Activated T-helper 1 cell treated with anti-CD3 and anti-CD28 coated beads, Interleukin-12 subunit alpha, Interleukin-12 subunit beta, Interleukin-2, Interleukin-4 antibody, amounts not matched to agents 30 ng/mL and 10 ng/mL and 1 ng/mL, durations not matched to agents 14 hours and 24 hours and 36 hours (primary cell): ENCODE data around the gene FBXL13. TPM values are rescaled to one million over a fixed set of nuclear protein-coding genes. Genes with fewer than 3 reads are reported as not detected.

Source experiments
- DNase-seq: peaks from one replicate; pipeline ENCODE4 v3.0.0; 2021; ENCODE audit warnings: low spot score
- H3K27ac Mint-ChIP-seq: one replicate; pipeline ENCODE4 v1.8.0; 2021; ENCODE audit warnings: mild to moderate bottlenecking, mixed read lengths
- H3K27me3 Mint-ChIP-seq: one replicate; pipeline ENCODE4 v1.8.0; 2022; ENCODE audit warnings: mild to moderate bottlenecking, moderate library complexity, mixed read lengths; ENCODE audit not compliant: insufficient read depth
- H3K36me3 Mint-ChIP-seq: one replicate; pipeline ENCODE4 v1.8.0; 2021; ENCODE audit warnings: low read depth, mixed read lengths
- H3K4me1 Mint-ChIP-seq: one replicate; pipeline ENCODE4 v1.8.0; 2021; ENCODE audit warnings: low read depth, mixed read lengths
- H3K4me3 Mint-ChIP-seq: one replicate; pipeline ENCODE4 v1.8.0; 2021; ENCODE audit warnings: mild to moderate bottlenecking, moderate library complexity, mixed read lengths
- H3K9me3 Mint-ChIP-seq: one replicate; pipeline ENCODE4 v1.8.0; 2021; ENCODE audit warnings: mixed read lengths
- intact Hi-C: fragments of 100-400 bp; cut with micrococcal nuclease; formaldehyde crosslinking; loops from one replicate; pipeline ENCODE4 v1.15.1; 2024
- total RNA-seq: library from RNA; stranded (reverse); gene quantifications from 2 replicates; pipeline ENCODE4 v1.2.3, GENCODE V29; 2022

FBXL13 gene
- total RNA-seq, 1 donor from 2014 or later = 0.34 TPM

GRCh38 chr7:102934239-102934638 lies 140.4 kb downstream of the FBXL13 start:
- intact Hi-C loops = no loop called here
- H3K4me1 Mint-ChIP-seq = no peaks in the 10 kb centered on the region
- no peaks in the 10 kb centered on the region for H3K36me3 Mint-ChIP-seq
- H3K27ac Mint-ChIP-seq = no peak overlapping the region
- no peak for DNase-seq
- H3K27me3 Mint-ChIP-seq = peaks cover 7% of the 10 kb centered on the region
- no peak overlapping the region for H3K4me3 Mint-ChIP-seq
- H3K9me3 Mint-ChIP-seq = no peaks in the 10 kb centered on the region

GRCh38 chr7:102933763-102934162 lies 140.8 kb downstream of the FBXL13 start:
- Mint-ChIP-seq H3K27ac (no peak overlapping the region), H3K4me3 (no peak overlapping the region), H3K4me1 (no peaks in the 10 kb centered on the region), H3K9me3 (no peaks in the 10 kb centered on the region), H3K36me3 (no peaks in the 10 kb centered on the region), H3K27me3 (peaks cover 7% of the 10 kb centered on the region)
- intact Hi-C loops = no loop called here
- DNase-seq = no peak

- Mint-ChIP-seq H3K27ac (no peak overlapping the region), H3K36me3 (no peaks in the 10 kb centered on the region), H3K4me3 (no peak overlapping the region), H3K27me3 (peaks cover 7% of the 10 kb centered on the region), H3K9me3 (no peaks in the 10 kb centered on the region), H3K4me1 (no peaks in the 10 kb centered on the region)
- intact Hi-C loops = no loop called here
- DNase-seq = no peak
These were observed 142.8 kb downstream of the FBXL13 start for GRCh38 chr7:102931757-102932156.

DNA sequence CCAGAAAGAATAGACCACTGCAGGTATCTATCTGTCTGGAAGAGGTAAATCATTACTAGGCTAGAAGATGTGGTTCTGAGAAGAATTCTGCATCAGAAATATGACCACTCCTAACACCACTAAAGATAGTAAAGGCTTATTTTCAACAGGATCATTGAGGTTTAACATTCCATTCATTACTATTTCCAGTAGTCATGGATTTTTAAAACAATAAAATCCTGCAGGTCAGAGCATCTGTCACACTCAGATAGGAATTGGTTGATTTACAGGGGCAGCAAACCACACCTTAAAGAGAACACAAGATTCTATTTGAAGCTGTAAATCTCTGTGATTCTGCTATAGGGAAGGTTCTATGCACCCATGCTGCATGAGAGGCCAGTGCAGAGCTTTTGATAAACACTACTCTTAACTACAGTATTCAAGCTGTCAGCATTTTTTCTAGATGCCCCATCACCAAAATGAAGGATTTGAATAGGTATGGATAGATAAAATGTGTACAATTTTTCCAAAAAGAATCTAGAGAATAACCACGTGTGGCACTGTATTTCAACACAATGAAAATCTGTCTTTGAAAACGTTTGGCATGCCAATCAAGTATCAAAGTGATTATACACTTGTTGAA lies 147.2 kb downstream of the FBXL13 start:
- Mint-ChIP-seq H3K4me1 (no peaks in the 10 kb centered on the region), H3K36me3 (no peaks in the 10 kb centered on the region), H3K9me3 (no peaks in the 10 kb centered on the region), H3K27me3 (peaks cover 3% of the 10 kb centered on the region), H3K27ac (no peak overlapping the region), H3K4me3 (no peak overlapping the region)
- DNase-seq = no peak
- intact Hi-C loops = no loop called here

GRCh38 chr7:102926783-102927140 lies 147.8 kb downstream of the FBXL13 start:
- Mint-ChIP-seq H3K27ac (no peak overlapping the region), H3K36me3 (no peaks in the 10 kb centered on the region), H3K27me3 (peaks cover 2% of the 10 kb centered on the region), H3K4me3 (no peak overlapping the region), H3K4me1 (no peaks in the 10 kb centered on the region), H3K9me3 (no peaks in the 10 kb centered on the region)
- DNase-seq = no peak
- intact Hi-C loops = no loop called here

- H3K27ac Mint-ChIP-seq = no peak overlapping the region
- intact Hi-C loops = no loop called here
- H3K4me3 Mint-ChIP-seq = no peak overlapping the region
- H3K36me3 Mint-ChIP-seq = no peaks in the 10 kb centered on the region
- peaks cover 2% of the 10 kb centered on the region for H3K27me3 Mint-ChIP-seq
- no peaks in the 10 kb centered on the region for H3K9me3 Mint-ChIP-seq
- no peaks in the 10 kb centered on the region for H3K4me1 Mint-ChIP-seq
- no peak for DNase-seq
These were observed 148.4 kb downstream of the FBXL13 start for GRCh38 chr7:102925976-102926782.

- no peaks in the 10 kb centered on the region for H3K9me3 Mint-ChIP-seq
- intact Hi-C loops = no loop called here
- DNase-seq = no peak
- H3K36me3 Mint-ChIP-seq = no peaks in the 10 kb centered on the region
- no peak overlapping the region for H3K27ac Mint-ChIP-seq
- no peaks in the 10 kb centered on the region for H3K4me1 Mint-ChIP-seq
- H3K27me3 Mint-ChIP-seq = no peaks in the 10 kb centered on the region
- H3K4me3 Mint-ChIP-seq = no peak overlapping the region
These were observed 155.8 kb downstream of the FBXL13 start for GRCh38 chr7:102918845-102919244.

GRCh38 chr7:102917436-102918353 lies 156.9 kb downstream of the FBXL13 start:
- Mint-ChIP-seq H3K4me3 (no peak overlapping the region), H3K9me3 (no peaks in the 10 kb centered on the region), H3K27me3 (no peaks in the 10 kb centered on the region), H3K4me1 (no peaks in the 10 kb centered on the region), H3K36me3 (no peaks in the 10 kb centered on the region), H3K27ac (no peak overlapping the region)
- intact Hi-C loops = no loop called here
- no peak for DNase-seq

DNA sequence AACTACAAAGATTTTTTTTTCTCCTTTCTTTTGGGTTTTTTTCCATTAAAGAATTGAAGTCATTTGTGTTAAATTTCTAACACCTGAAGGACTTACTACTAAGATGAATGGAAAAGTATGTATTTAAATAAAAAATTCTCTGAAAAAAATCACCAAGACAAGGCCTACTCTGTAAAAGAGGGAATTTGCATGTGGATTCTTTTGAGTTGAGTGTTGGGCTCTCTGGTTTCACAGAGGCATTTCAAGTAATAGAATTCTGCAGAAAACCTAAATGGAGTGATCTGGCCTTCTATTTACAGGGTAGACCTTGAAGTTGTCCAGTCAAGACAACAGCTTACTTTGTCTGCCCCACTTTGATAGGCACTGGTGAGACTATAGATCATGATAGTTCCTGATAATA lies 157.7 kb downstream of the FBXL13 start:
- H3K9me3 Mint-ChIP-seq = no peaks in the 10 kb centered on the region
- H3K27ac Mint-ChIP-seq = no peak overlapping the region
- H3K36me3 Mint-ChIP-seq = no peaks in the 10 kb centered on the region
- DNase-seq = no peak
- H3K27me3 Mint-ChIP-seq = no peaks in the 10 kb centered on the region
- no peak overlapping the region for H3K4me3 Mint-ChIP-seq
- H3K4me1 Mint-ChIP-seq = no peaks in the 10 kb centered on the region
- intact Hi-C loops = no loop called here

GRCh38 chr7:102916426-102916825 lies 158.2 kb downstream of the FBXL13 start:
- Mint-ChIP-seq H3K36me3 (no peaks in the 10 kb centered on the region), H3K4me3 (no peak overlapping the region), H3K9me3 (no peaks in the 10 kb centered on the region), H3K27ac (no peak overlapping the region), H3K27me3 (no peaks in the 10 kb centered on the region), H3K4me1 (no peaks in the 10 kb centered on the region)
- intact Hi-C loops = no loop called here
- no peak for DNase-seq

GRCh38 chr7:102914585-102914984 lies 160.0 kb downstream of the FBXL13 start:
- Mint-ChIP-seq H3K4me1 (no peaks in the 10 kb centered on the region), H3K9me3 (peaks cover 3% of the 10 kb centered on the region), H3K4me3 (no peak overlapping the region), H3K27me3 (no peaks in the 10 kb centered on the region), H3K36me3 (no peaks in the 10 kb centered on the region), H3K27ac (no peak overlapping the region)
- DNase-seq = no peak
- intact Hi-C loops = no loop called here

DNA sequence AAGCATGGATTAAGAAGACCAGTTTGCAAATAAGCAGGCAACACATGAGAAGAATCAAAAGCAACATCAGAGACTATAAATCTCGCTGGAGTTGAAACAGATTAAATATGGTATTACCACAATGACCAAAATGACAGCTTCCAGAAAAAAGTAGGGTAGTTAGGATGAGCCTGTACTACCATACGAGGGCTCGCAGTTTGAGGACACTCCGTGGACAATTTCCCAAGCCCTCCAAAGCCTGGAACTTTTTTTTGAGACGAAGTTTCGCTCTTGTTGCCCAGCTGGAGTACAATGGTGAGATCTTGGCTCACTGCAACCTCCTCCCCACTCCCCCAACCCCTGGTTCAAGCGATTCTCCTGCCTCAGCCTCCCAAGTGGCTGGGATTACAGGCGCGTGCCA lies 160.8 kb downstream of the FBXL13 start:
- Mint-ChIP-seq H3K4me1 (no peaks in the 10 kb centered on the region), H3K27me3 (no peaks in the 10 kb centered on the region), H3K9me3 (peaks cover 3% of the 10 kb centered on the region), H3K36me3 (no peaks in the 10 kb centered on the region), H3K4me3 (no peak overlapping the region), H3K27ac (no peak overlapping the region)
- intact Hi-C loops = no loop called here
- no peak for DNase-seq

GRCh38 chr7:102912742-102913141 lies 161.9 kb downstream of the FBXL13 start, which contains the start of gene LRRC17:
TSS of gene LRRC17 (plus strand) at chr7:102913000. CDS start at chr7:102933914, 20,914 bp downstream.
- Mint-ChIP-seq H3K4me3 (no peak within 1 kb of the TSS), H3K36me3 (no peaks in the 10 kb centered on the region), H3K27me3 (no peaks in the 10 kb centered on the region), H3K4me1 (no peaks in the 10 kb centered on the region), H3K9me3 (peaks cover 11% of the 10 kb centered on the region), H3K27ac (no peak within 1 kb of the TSS)
- intact Hi-C loops = no loop called here
- no peak for DNase-seq
